Thyroid gland (tissue), 4 donors: ENCODE measurements around the gene MARCKSL1. TPM values are rescaled to one million over a fixed set of nuclear protein-coding genes. Genes with fewer than 3 reads are reported as not detected.

Experiments used
- DNase-seq, 2 donors: peaks; one replicate each; pipeline ENCODE4 v3.0.0-alpha.2; 2019
- H3K27ac ChIP-seq, 3 donors: fragments of 200-600 bp; sonication (generic); 1 replicate in 2 of 3; 2 replicates in 1 of 3; pipeline ENCODE4 v1.5.1; 2016 to 2019; ENCODE audit warnings: mild to moderate bottlenecking in 1 of 3, moderate library complexity in 1 of 3
- H3K27me3 ChIP-seq: fragments of 200-600 bp; sonication (generic); one replicate; pipeline ENCODE4 v1.5.1; 2019
- H3K36me3 ChIP-seq, 2 donors: fragments of 200-600 bp; sonication (generic); one replicate each; pipeline ENCODE4 v1.5.1; 2016 to 2019
- H3K4me1 ChIP-seq, 2 donors: fragments of 200-600 bp; sonication (generic); one replicate each; pipeline ENCODE4 v1.5.1; 2017 to 2019
- H3K4me3 ChIP-seq, 3 donors: fragments of 200-600 bp; sonication (generic); replicated peaks in 1 of 3; 1 replicate in 2 of 3; 2 replicates in 1 of 3; pipeline ENCODE4 v1.5.1; 2016; ENCODE audit warnings: mild to moderate bottlenecking in 1 of 3
- H3K9me3 ChIP-seq: fragments of 200-600 bp; sonication (generic); one replicate; pipeline ENCODE4 v1.5.1; 2017
- CTCF ChIP-seq, 6 experiments: fragments of 200-600 bp in 3 of 6; fragments of 450-650 bp in 3 of 6; sonication (generic) in 3 of 6; IDR thresholded peaks; one replicate each; pipeline ENCODE4 v1.5.1; 2016 to 2019; ENCODE audit warnings: antibody characterized with exemption in 6 of 6, mild to moderate bottlenecking in 2 of 6, inconsistent platforms in 1 of 6, moderate library complexity in 1 of 6
- POLR2A ChIP-seq, 2 donors: fragments of 450-650 bp; IDR thresholded peaks; one replicate each; pipeline ENCODE4 v1.6.1; 2017; ENCODE audit warnings: antibody characterized with exemption in 2 of 2, mild to moderate bottlenecking in 2 of 2, moderate library complexity in 1 of 2
- WGBS, 2 donors: methylation state at CpG; one replicate each; pipeline ENCODE4 v1.1.5; 2017; 5-methylcytosine and 5-hydroxymethylcytosine counted together
- intact Hi-C: fragments of 100-400 bp; cut with DNase I; formaldehyde crosslinking; loops from one replicate; pipeline ENCODE4 v1.15.1; 2023
- total RNA-seq, 4 donors: library from RNA; depleted of rRNA; stranded (reverse); fragments of >200 nt; gene quantifications; one replicate each; pipeline ENCODE4 v1.2.3, GENCODE V29; 2016

The MARCKSL1 gene
- total RNA-seq, 4 donors from 2014 or later = 62.1 to 97.3 (median 70.6) TPM

- no peak for DNase-seq
- Histone ChIP-seq H3K36me3 (peaks cover 0 to 5% of the 10 kb centered on the region in 2 donors), H3K27ac (no peak overlapping the region), H3K4me3 (no peak overlapping the region), H3K4me1 (peaks cover 0 to 5% of the 10 kb centered on the region in 2 donors), H3K27me3 (no peaks in the 10 kb centered on the region), H3K9me3 (no peaks in the 10 kb centered on the region)
- 96 to 97% methylated on average over 10 of the region's 10 CpGs for WGBS, 2 donors
- TF ChIP-seq POLR2A (IDR thresholded peaks at IDR 0.05) (no peak), CTCF (IDR thresholded peaks at IDR 0.05) (no peak)
- intact Hi-C loops = no loop called here
Measured at GRCh38 chr1:32318127-32318869, 17.7 kb downstream of the MARCKSL1 start.

- no peaks in the 10 kb centered on the region for H3K27me3 ChIP-seq
- no peak overlapping the region for H3K27ac ChIP-seq
- DNase-seq = no peak
- TF ChIP-seq CTCF (IDR thresholded peaks at IDR 0.05) = no peak
- TF ChIP-seq POLR2A (IDR thresholded peaks at IDR 0.05) = no peak
- H3K4me1 ChIP-seq = peaks cover 5 to 13% of the 10 kb centered on the region in 2 donors
- no peaks in the 10 kb centered on the region for H3K9me3 ChIP-seq
- 66 to 67% methylated on average over 3 of the region's 3 CpGs for WGBS, 2 donors
- intact Hi-C loops = no loop called here
- H3K4me3 ChIP-seq = no peak overlapping the region
- H3K36me3 ChIP-seq = peaks cover 0 to 5% of the 10 kb centered on the region in 2 donors
Measured at GRCh38 chr1:32316903-32317277, 19.1 kb downstream of the MARCKSL1 start.

GRCh38 chr1:32311709-32312393, 24.2 kb downstream of the MARCKSL1 start:
- intact Hi-C loops = no loop called here
- WGBS, 2 donors = 20 to 36% methylated on average over 2 of the region's 2 CpGs
- Histone ChIP-seq H3K4me1 (peaks cover 33 to 47% of the 10 kb centered on the region in 2 donors), H3K27me3 (no peaks in the 10 kb centered on the region), H3K4me3 (no peak overlapping the region), H3K36me3 (peaks cover 0 to 2% of the 10 kb centered on the region in 2 donors), H3K27ac (peak overlapping the region in 1 of 3 donors; percentile 67), H3K9me3 (no peaks in the 10 kb centered on the region)
- DNase-seq = no peak
- TF ChIP-seq POLR2A (IDR thresholded peaks at IDR 0.05) (no peak), CTCF (IDR thresholded peaks at IDR 0.05) (no peak)

- 73 to 96% methylated on average over 1 of the region's 1 CpG for WGBS, 2 donors
- intact Hi-C loops = no loop called here
- H3K9me3 ChIP-seq = no peaks in the 10 kb centered on the region
Measured at GRCh38 chr1:32309960-32310359, 26.1 kb downstream of the MARCKSL1 start.

More at GRCh38 chr1:32309960-32310359, 26.1 kb downstream of the MARCKSL1 start:
- Histone ChIP-seq H3K4me1 (peaks cover 33 to 41% of the 10 kb centered on the region in 2 donors), H3K4me3 (no peak overlapping the region), H3K36me3 (peaks cover 0 to 8% of the 10 kb centered on the region in 2 donors), H3K27me3 (no peaks in the 10 kb centered on the region), H3K27ac (no peak overlapping the region)
- DNase-seq = no peak
- no peak for TF ChIP-seq CTCF (IDR thresholded peaks at IDR 0.05)
- no peak for TF ChIP-seq POLR2A (IDR thresholded peaks at IDR 0.05)
